Mesenchymal stem cell (in vitro differentiated cells and primary cell): ENCODE data around the gene MDM2.

Experiments
- DNase-seq: peaks from one replicate; pipeline ENCODE4 v3.0.0-alpha.2; 2013
- H2AFZ ChIP-seq: one replicate; pipeline ENCODE4 v1.6.1; 2013; ENCODE audit warnings: low read depth, mild to moderate bottlenecking, control low read depth, inconsistent platforms, low read length, moderate library complexity
- H2AK5ac ChIP-seq: 2 replicates; pipeline ENCODE4 v1.6.1; 2013; ENCODE audit warnings: low read length, moderate library complexity, mild to moderate bottlenecking, inconsistent platforms; ENCODE audit not compliant: severe bottlenecking
- H2BK120ac ChIP-seq: one replicate; pipeline ENCODE4 v1.6.1; 2013; ENCODE audit warnings: low read depth, mild to moderate bottlenecking, inconsistent platforms, low read length, moderate library complexity
- H2BK12ac ChIP-seq, 2 experiments: one replicate each; pipeline ENCODE4 v1.6.1; 2013; ENCODE audit warnings: inconsistent platforms in 2 of 2, low read length in 2 of 2, mild to moderate bottlenecking in 2 of 2, moderate library complexity in 2 of 2, control low read depth in 1 of 2
- H2BK15ac ChIP-seq: one replicate; pipeline ENCODE4 v1.6.1; 2013; ENCODE audit warnings: mild to moderate bottlenecking, low read depth, inconsistent platforms; ENCODE audit not compliant: poor library complexity, severe bottlenecking
- H2BK5ac ChIP-seq: 2 replicates; pipeline ENCODE4 v1.6.1; 2013; ENCODE audit warnings: low read depth, mild to moderate bottlenecking, low read length, control low read depth, inconsistent platforms; ENCODE audit not compliant: poor library complexity, severe bottlenecking
- H3K14ac ChIP-seq, 2 experiments: one replicate each; pipeline ENCODE4 v1.6.1; 2013; ENCODE audit warnings: inconsistent platforms in 2 of 2, low read length in 2 of 2, control low read depth in 1 of 2, mild to moderate bottlenecking in 1 of 2, moderate library complexity in 1 of 2
- H3K18ac ChIP-seq, 2 experiments: one replicate each; pipeline ENCODE4 v1.6.1; 2013; ENCODE audit warnings: inconsistent platforms in 2 of 2, low read length in 2 of 2, control low read depth in 1 of 2, low read depth in 1 of 2, mild to moderate bottlenecking in 1 of 2
- H3K23ac ChIP-seq, 2 experiments: one replicate each; pipeline ENCODE4 v1.6.1; 2013; ENCODE audit warnings: inconsistent platforms in 2 of 2, low read length in 2 of 2, mild to moderate bottlenecking in 2 of 2, moderate library complexity in 2 of 2, control low read depth in 1 of 2
- H3K27ac ChIP-seq: 2 replicates; pipeline ENCODE4 v1.5.1; 2013; ENCODE audit warnings: mild to moderate bottlenecking, moderate library complexity, low read length, control low read depth, inconsistent platforms; ENCODE audit not compliant: poor library complexity, severe bottlenecking
- H3K27me3 ChIP-seq, 2 experiments: 2 replicates each; pipeline versions ENCODE4 v1.6.1 to v1.7.0; 2013; ENCODE audit warnings: low read length in 2 of 2, mild to moderate bottlenecking in 2 of 2, moderate library complexity in 2 of 2, control low read depth in 1 of 2, inconsistent platforms in 1 of 2; ENCODE audit not compliant: control insufficient read depth in 1 of 2, insufficient read depth in 1 of 2
- H3K36me3 ChIP-seq, 2 experiments: 2 replicates each; pipeline versions ENCODE4 v1.6.1 to v1.7.0; 2013; ENCODE audit warnings: low read length in 2 of 2, control low read depth in 1 of 2, inconsistent platforms in 1 of 2, low read depth in 1 of 2, mild to moderate bottlenecking in 1 of 2; ENCODE audit not compliant: insufficient read depth in 2 of 2, control insufficient read depth in 1 of 2
- H3K4ac ChIP-seq, 2 experiments: one replicate each; pipeline ENCODE4 v1.6.1; 2013; ENCODE audit warnings: inconsistent platforms in 2 of 2, low read length in 2 of 2, mild to moderate bottlenecking in 2 of 2, moderate library complexity in 2 of 2, control low read depth in 1 of 2, low read depth in 1 of 2
- H3K4me1 ChIP-seq: 2 replicates; pipeline ENCODE4 v1.6.1; 2013; ENCODE audit warnings: low read depth, low read length, control low read depth; ENCODE audit not compliant: control insufficient read depth, insufficient read depth
- H3K4me2 ChIP-seq: 2 replicates; pipeline ENCODE4 v1.6.1; 2013; ENCODE audit warnings: low read length, mild to moderate bottlenecking, inconsistent platforms; ENCODE audit not compliant: poor library complexity, severe bottlenecking
- H3K4me3 ChIP-seq, 2 experiments: 2 replicates each; pipeline versions ENCODE4 v1.5.1 to v1.7.0; 2013; ENCODE audit warnings: low read length in 2 of 2, mild to moderate bottlenecking in 2 of 2, control low read depth in 1 of 2, low read depth in 1 of 2; ENCODE audit not compliant: insufficient read depth in 1 of 2
- H3K79me1 ChIP-seq: replicated peaks from 2 replicates; pipeline ENCODE4 v1.6.1; 2013; ENCODE audit warnings: mild to moderate bottlenecking, control low read depth, low read length, inconsistent platforms; ENCODE audit not compliant: poor library complexity, severe bottlenecking
- H3K9ac ChIP-seq: 2 replicates; pipeline ENCODE4 v1.7.0; 2013; ENCODE audit warnings: mild to moderate bottlenecking, low read length, moderate library complexity
- H3K9me3 ChIP-seq: 2 replicates; pipeline ENCODE4 v1.7.0; 2013; ENCODE audit warnings: mild to moderate bottlenecking, low read length; ENCODE audit not compliant: control insufficient read depth
- H4K8ac ChIP-seq: one replicate; pipeline ENCODE4 v1.6.1; 2013; ENCODE audit warnings: inconsistent platforms, mild to moderate bottlenecking, low read length, moderate library complexity
- H4K91ac ChIP-seq: one replicate; pipeline ENCODE4 v1.6.1; 2013; ENCODE audit warnings: mild to moderate bottlenecking, low read length, inconsistent platforms
- WGBS: methylation state at CpG from one replicate; pipeline ENCODE4 v1.1.7; 2013; ENCODE audit warnings: mixed read lengths; 5-methylcytosine and 5-hydroxymethylcytosine counted together

Gene MDM2

GRCh38 chr12:68761901-68762630 is 45.9 kb upstream of the MDM2 start:
- no peak for DNase-seq
- H2BK5ac ChIP-seq: no peak overlapping the region
- H3K23ac ChIP-seq: no peak overlapping the region
- no peaks in the 10 kb centered on the region for H3K27me3 ChIP-seq
- H3K9ac ChIP-seq: no peak overlapping the region
- H3K14ac ChIP-seq: no peak overlapping the region
- no peaks in the 10 kb centered on the region for H3K9me3 ChIP-seq
- H2AFZ ChIP-seq: no peak overlapping the region
- no peak overlapping the region for H2BK15ac ChIP-seq
- no peak overlapping the region for H2AK5ac ChIP-seq
- H4K91ac ChIP-seq: no peak overlapping the region
- H4K8ac ChIP-seq: no peak overlapping the region
- no peak overlapping the region for H3K27ac ChIP-seq
- H3K4me2 ChIP-seq: no peak overlapping the region
- H3K4me1 ChIP-seq: no peaks in the 10 kb centered on the region
- H2BK12ac ChIP-seq: no peak overlapping the region
- H3K36me3 ChIP-seq: peaks cover 6 to 62% of the 10 kb centered on the region in 2 experiments
- no peak overlapping the region for H2BK120ac ChIP-seq
- no peak overlapping the region for H3K18ac ChIP-seq
- H3K4me3 ChIP-seq: no peak overlapping the region
- H3K4ac ChIP-seq: no peak overlapping the region
- H3K79me1 ChIP-seq: no peaks in the 10 kb centered on the region
- 97% methylated on average over 8 of the region's 8 CpGs for WGBS

DNA sequence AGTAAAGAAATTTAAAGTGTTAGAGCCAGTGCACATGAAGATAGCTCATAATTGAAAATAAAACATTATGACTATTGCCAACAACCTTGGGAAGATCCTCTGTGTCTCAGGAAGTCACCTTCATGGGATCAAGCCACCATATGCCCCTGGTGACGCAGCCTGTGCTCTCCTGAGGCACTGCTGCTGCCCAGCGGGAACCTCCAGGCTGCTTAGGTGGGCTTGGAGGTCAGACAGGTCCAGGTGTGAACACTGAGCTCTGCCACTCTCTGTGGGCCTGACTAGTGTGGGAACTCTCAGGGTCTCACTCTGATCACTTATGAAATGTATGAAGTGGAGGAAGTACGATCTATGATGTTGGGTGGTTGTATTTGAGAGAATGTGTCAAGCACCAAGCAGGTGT is 45.3 kb upstream of the MDM2 start:
- Histone ChIP-seq H3K36me3 (peaks cover 6 to 63% of the 10 kb centered on the region in 2 experiments), H3K4me2 (no peak overlapping the region), H3K18ac (no peak overlapping the region), H2BK5ac (no peak overlapping the region), H4K91ac (no peak overlapping the region), H4K8ac (no peak overlapping the region), H3K9me3 (no peaks in the 10 kb centered on the region), H3K27ac (no peak overlapping the region), H2AK5ac (no peak overlapping the region), H3K4ac (no peak overlapping the region), H3K14ac (no peak overlapping the region), H2AFZ (no peak overlapping the region), H3K4me3 (no peak overlapping the region), H3K27me3 (no peaks in the 10 kb centered on the region), H2BK15ac (no peak overlapping the region), H3K79me1 (no peaks in the 10 kb centered on the region), H2BK12ac (no peak overlapping the region), H3K9ac (no peak overlapping the region), H2BK120ac (no peak overlapping the region), H3K23ac (no peak overlapping the region), H3K4me1 (no peaks in the 10 kb centered on the region)
- WGBS: 82% methylated on average over 3 of the region's 3 CpGs
- no peak for DNase-seq

GRCh38 chr12:68765696-68766095 is 42.3 kb upstream of the MDM2 start:
- Histone ChIP-seq H3K36me3 (peaks cover 6 to 49% of the 10 kb centered on the region in 2 experiments), H3K4me3 (no peak overlapping the region), H3K9me3 (no peaks in the 10 kb centered on the region), H3K4ac (no peak overlapping the region), H3K14ac (no peak overlapping the region), H3K27ac (no peak overlapping the region), H2BK5ac (no peak overlapping the region), H2BK120ac (no peak overlapping the region), H4K8ac (no peak overlapping the region), H2AK5ac (no peak overlapping the region), H3K27me3 (no peaks in the 10 kb centered on the region), H3K4me1 (no peaks in the 10 kb centered on the region), H3K23ac (no peak overlapping the region), H3K9ac (no peak overlapping the region), H3K4me2 (no peak overlapping the region), H2AFZ (no peak overlapping the region), H3K18ac (no peak overlapping the region), H2BK15ac (no peak overlapping the region), H3K79me1 (no peaks in the 10 kb centered on the region), H2BK12ac (no peak overlapping the region), H4K91ac (no peak overlapping the region)
- WGBS: 94% methylated on average over 1 of the region's 1 CpG
- DNase-seq: no peak

GRCh38 chr12:68766646-68767045 is 41.3 kb upstream of the MDM2 start:
- DNase-seq: no peak
- no peak overlapping the region for H2BK15ac ChIP-seq
- no peak overlapping the region for H2BK120ac ChIP-seq
- no peak overlapping the region for H3K9ac ChIP-seq
- WGBS: 100% methylated on average over 1 of the region's 2 CpGs
- no peaks in the 10 kb centered on the region for H3K9me3 ChIP-seq
- H4K8ac ChIP-seq: no peak overlapping the region
- no peak overlapping the region for H2BK12ac ChIP-seq
- no peak overlapping the region for H3K4me2 ChIP-seq
- H3K27ac ChIP-seq: no peak overlapping the region
- peaks cover 6 to 40% of the 10 kb centered on the region in 2 experiments for H3K36me3 ChIP-seq
- H3K4ac ChIP-seq: no peak overlapping the region
- H4K91ac ChIP-seq: no peak overlapping the region
- no peak overlapping the region for H2AK5ac ChIP-seq
- no peak overlapping the region for H3K14ac ChIP-seq
- H2AFZ ChIP-seq: no peak overlapping the region
- no peak overlapping the region for H2BK5ac ChIP-seq
- H3K18ac ChIP-seq: no peak overlapping the region
- no peaks in the 10 kb centered on the region for H3K4me1 ChIP-seq
- H3K79me1 ChIP-seq: no peaks in the 10 kb centered on the region
- no peaks in the 10 kb centered on the region for H3K27me3 ChIP-seq
- H3K23ac ChIP-seq: no peak overlapping the region
- H3K4me3 ChIP-seq: no peak overlapping the region
